ENCODE results near the gene GABRR1. TPM values are rescaled to one million over a fixed set of nuclear protein-coding genes. Genes with fewer than 3 reads are reported as not detected.

Gene GABRR1
- total RNA-seq, 1 experiment from 2014 or later = not detected

GRCh38 chr6:89187504-89187903 lies 29.7 kb downstream of the GABRR1 start:
- DNase-seq (ENCODE audit: low read depth, low spot score) = no peak
- intact Hi-C loops (cut with micrococcal nuclease) = no loop called here
- H3K36me3 ChIP-seq (ENCODE audit: control insufficient read depth in 1 of 2, insufficient read depth in 2 of 2, low read length in 2 of 2) = no peaks in the 10 kb centered on the region

More at GRCh38 chr6:89187504-89187903, 29.7 kb downstream of the GABRR1 start:
- Histone ChIP-seq H3K27ac (ENCODE audit: low read depth, low read length) (no peak overlapping the region), H3K9me3 (ENCODE audit: control insufficient read depth in 1 of 2, insufficient read depth in 1 of 2, low read depth in 1 of 2, low read length in 2 of 2) (no peaks in the 10 kb centered on the region), H3K4me3 (replicated peaks in 1 of 2; ENCODE audit: low read depth in 1 of 2, low read length in 2 of 2) (no peak overlapping the region), H3K4me1 (ENCODE audit: control insufficient read depth in 1 of 2, insufficient read depth in 2 of 2, low read length in 2 of 2) (no peaks in the 10 kb centered on the region), H3K9me2 (ENCODE audit: insufficient read depth) (no peaks in the 10 kb centered on the region), H3K9ac (ENCODE audit: low read length) (no peak overlapping the region), H3K79me2 (ENCODE audit: insufficient read depth, low read length) (no peaks in the 10 kb centered on the region), H3K27me3 (ENCODE audit: insufficient read depth, low read length) (no peaks in the 10 kb centered on the region), H4K20me1 (ENCODE audit: insufficient read depth) (no peaks in the 10 kb centered on the region), H2AFZ (ENCODE audit: low read depth, low read length, poor library complexity, severe bottlenecking) (no peak overlapping the region), H3K4me2 (ENCODE audit: low read length) (no peak overlapping the region)
- ChIA-PET POLR2A (no interaction called here), RAD21 (ENCODE audit: low non-redundant PET in 1 of 2, low total read pairs in 2 of 2, uncharacterized antibody in 2 of 2, unreplicated experiment in 2 of 2) (no interaction called here), CTCF (no interaction called here)
- TF ChIP-seq FOSL1 (IDR thresholded peaks at IDR 0.05; ENCODE audit: low read depth) = no peak
- no peak for TF ChIP-seq CBX3 (IDR thresholded peaks at IDR 0.05; ENCODE audit: low read depth)
- TF ChIP-seq CTCF (IDR thresholded peaks at IDR 0.05 in 2 of 3, conservative IDR thresholded peaks at IDR 0.05 in 1 of 3; ENCODE audit: borderline replicate concordance in 1 of 3, insufficient read depth in 1 of 3, low read depth in 2 of 3, low read length in 2 of 3) = no peak
- no peak for TF ChIP-seq EZH2phosphoT487 (IDR thresholded peaks at IDR 0.05; ENCODE audit: borderline replicate concordance)
- no peak for TF ChIP-seq EGR1 (IDR thresholded peaks at IDR 0.05; ENCODE audit: low read depth)
- no peak for TF ChIP-seq EZH2 (IDR thresholded peaks at IDR 0.05)
- no peak for TF ChIP-seq SRF (IDR thresholded peaks at IDR 0.05; ENCODE audit: low read depth)
- no peak for TF ChIP-seq CEBPB (IDR thresholded peaks at IDR 0.05; ENCODE audit: low read depth)
- TF ChIP-seq ATF3 (IDR thresholded peaks at IDR 0.05) = no peak
- no peak for TF ChIP-seq RAD21 (IDR thresholded peaks at IDR 0.05; ENCODE audit: low read depth)
- no peak for TF ChIP-seq ZFX (IDR thresholded peaks at IDR 0.05)
- no TSS peak for BruUV-seq (replicated peaks)
- ATAC-seq = no peak

Data from HCT116 (cell line).